Mesenchymal stem cell (in vitro differentiated cells and primary cell): Measurements from ENCODE around the gene RBM18.

Experiments used
- DNase-seq: peaks from one replicate; pipeline ENCODE4 v3.0.0-alpha.2; 2013
- H2AFZ ChIP-seq: one replicate; pipeline ENCODE4 v1.6.1; 2013; ENCODE audit warnings: low read depth, mild to moderate bottlenecking, control low read depth, inconsistent platforms, low read length, moderate library complexity
- H2AK5ac ChIP-seq: 2 replicates; pipeline ENCODE4 v1.6.1; 2013; ENCODE audit warnings: low read length, moderate library complexity, mild to moderate bottlenecking, inconsistent platforms; ENCODE audit not compliant: severe bottlenecking
- H2BK120ac ChIP-seq: one replicate; pipeline ENCODE4 v1.6.1; 2013; ENCODE audit warnings: low read depth, mild to moderate bottlenecking, inconsistent platforms, low read length, moderate library complexity
- H2BK12ac ChIP-seq, 2 experiments: one replicate each; pipeline ENCODE4 v1.6.1; 2013; ENCODE audit warnings: inconsistent platforms in 2 of 2, low read length in 2 of 2, mild to moderate bottlenecking in 2 of 2, moderate library complexity in 2 of 2, control low read depth in 1 of 2
- H2BK15ac ChIP-seq: one replicate; pipeline ENCODE4 v1.6.1; 2013; ENCODE audit warnings: mild to moderate bottlenecking, low read depth, inconsistent platforms; ENCODE audit not compliant: poor library complexity, severe bottlenecking
- H2BK5ac ChIP-seq: 2 replicates; pipeline ENCODE4 v1.6.1; 2013; ENCODE audit warnings: low read depth, mild to moderate bottlenecking, low read length, control low read depth, inconsistent platforms; ENCODE audit not compliant: poor library complexity, severe bottlenecking
- H3K14ac ChIP-seq, 2 experiments: one replicate each; pipeline ENCODE4 v1.6.1; 2013; ENCODE audit warnings: inconsistent platforms in 2 of 2, low read length in 2 of 2, control low read depth in 1 of 2, mild to moderate bottlenecking in 1 of 2, moderate library complexity in 1 of 2
- H3K18ac ChIP-seq, 2 experiments: one replicate each; pipeline ENCODE4 v1.6.1; 2013; ENCODE audit warnings: inconsistent platforms in 2 of 2, low read length in 2 of 2, control low read depth in 1 of 2, low read depth in 1 of 2, mild to moderate bottlenecking in 1 of 2
- H3K23ac ChIP-seq, 2 experiments: one replicate each; pipeline ENCODE4 v1.6.1; 2013; ENCODE audit warnings: inconsistent platforms in 2 of 2, low read length in 2 of 2, mild to moderate bottlenecking in 2 of 2, moderate library complexity in 2 of 2, control low read depth in 1 of 2
- H3K27ac ChIP-seq: 2 replicates; pipeline ENCODE4 v1.5.1; 2013; ENCODE audit warnings: mild to moderate bottlenecking, moderate library complexity, low read length, control low read depth, inconsistent platforms; ENCODE audit not compliant: poor library complexity, severe bottlenecking
- H3K27me3 ChIP-seq, 2 experiments: 2 replicates each; pipeline versions ENCODE4 v1.6.1 to v1.7.0; 2013; ENCODE audit warnings: low read length in 2 of 2, mild to moderate bottlenecking in 2 of 2, moderate library complexity in 2 of 2, control low read depth in 1 of 2, inconsistent platforms in 1 of 2; ENCODE audit not compliant: control insufficient read depth in 1 of 2, insufficient read depth in 1 of 2
- H3K36me3 ChIP-seq, 2 experiments: 2 replicates each; pipeline versions ENCODE4 v1.6.1 to v1.7.0; 2013; ENCODE audit warnings: low read length in 2 of 2, control low read depth in 1 of 2, inconsistent platforms in 1 of 2, low read depth in 1 of 2, mild to moderate bottlenecking in 1 of 2; ENCODE audit not compliant: insufficient read depth in 2 of 2, control insufficient read depth in 1 of 2
- H3K4ac ChIP-seq, 2 experiments: one replicate each; pipeline ENCODE4 v1.6.1; 2013; ENCODE audit warnings: inconsistent platforms in 2 of 2, low read length in 2 of 2, mild to moderate bottlenecking in 2 of 2, moderate library complexity in 2 of 2, control low read depth in 1 of 2, low read depth in 1 of 2
- H3K4me1 ChIP-seq: 2 replicates; pipeline ENCODE4 v1.6.1; 2013; ENCODE audit warnings: low read depth, low read length, control low read depth; ENCODE audit not compliant: control insufficient read depth, insufficient read depth
- H3K4me2 ChIP-seq: 2 replicates; pipeline ENCODE4 v1.6.1; 2013; ENCODE audit warnings: low read length, mild to moderate bottlenecking, inconsistent platforms; ENCODE audit not compliant: poor library complexity, severe bottlenecking
- H3K4me3 ChIP-seq, 2 experiments: 2 replicates each; pipeline versions ENCODE4 v1.5.1 to v1.7.0; 2013; ENCODE audit warnings: low read length in 2 of 2, mild to moderate bottlenecking in 2 of 2, control low read depth in 1 of 2, low read depth in 1 of 2; ENCODE audit not compliant: insufficient read depth in 1 of 2
- H3K79me1 ChIP-seq: replicated peaks from 2 replicates; pipeline ENCODE4 v1.6.1; 2013; ENCODE audit warnings: mild to moderate bottlenecking, control low read depth, low read length, inconsistent platforms; ENCODE audit not compliant: poor library complexity, severe bottlenecking
- H3K9ac ChIP-seq: 2 replicates; pipeline ENCODE4 v1.7.0; 2013; ENCODE audit warnings: mild to moderate bottlenecking, low read length, moderate library complexity
- H3K9me3 ChIP-seq: 2 replicates; pipeline ENCODE4 v1.7.0; 2013; ENCODE audit warnings: mild to moderate bottlenecking, low read length; ENCODE audit not compliant: control insufficient read depth
- H4K8ac ChIP-seq: one replicate; pipeline ENCODE4 v1.6.1; 2013; ENCODE audit warnings: inconsistent platforms, mild to moderate bottlenecking, low read length, moderate library complexity
- H4K91ac ChIP-seq: one replicate; pipeline ENCODE4 v1.6.1; 2013; ENCODE audit warnings: mild to moderate bottlenecking, low read length, inconsistent platforms
- WGBS: methylation state at CpG from one replicate; pipeline ENCODE4 v1.1.7; 2013; ENCODE audit warnings: mixed read lengths; 5-methylcytosine and 5-hydroxymethylcytosine counted together

The RBM18 gene

GRCh38 chr9:122258886-122259415 lies 5.7 kb downstream of the RBM18 start:
- H3K36me3 ChIP-seq: peaks cover 13 to 62% of the 10 kb centered on the region in 2 experiments
- WGBS: 100% methylated on average over 1 of the region's 2 CpGs
- H3K4me3 ChIP-seq: no peak overlapping the region
- no peak for DNase-seq
- no peaks in the 10 kb centered on the region for H3K9me3 ChIP-seq
- no peak overlapping the region for H2AK5ac ChIP-seq
- H4K8ac ChIP-seq: no peak overlapping the region
- no peak overlapping the region for H3K4ac ChIP-seq
- no peak overlapping the region for H2BK12ac ChIP-seq
- no peak overlapping the region for H2BK5ac ChIP-seq
- H4K91ac ChIP-seq: no peak overlapping the region
- no peak overlapping the region for H2BK120ac ChIP-seq
- H3K4me2 ChIP-seq: no peak overlapping the region
- no peak overlapping the region for H3K27ac ChIP-seq
- no peak overlapping the region for H3K9ac ChIP-seq
- no peak overlapping the region for H2AFZ ChIP-seq
- H3K27me3 ChIP-seq: no peaks in the 10 kb centered on the region
- H3K14ac ChIP-seq: no peak overlapping the region
- H3K4me1 ChIP-seq: no peaks in the 10 kb centered on the region
- H3K18ac ChIP-seq: no peak overlapping the region
- peaks cover 26% of the 10 kb centered on the region for H3K79me1 ChIP-seq
- H3K23ac ChIP-seq: no peak overlapping the region
- H2BK15ac ChIP-seq: no peak overlapping the region

- Histone ChIP-seq H3K27ac (no peak overlapping the region), H3K4me3 (no peak overlapping the region), H3K4me2 (no peak overlapping the region), H3K27me3 (no peaks in the 10 kb centered on the region), H3K36me3 (peaks cover 12 to 84% of the 10 kb centered on the region in 2 experiments), H3K9me3 (no peaks in the 10 kb centered on the region), H3K9ac (no peak overlapping the region), H3K18ac (no peak overlapping the region), H2BK12ac (no peak overlapping the region), H4K91ac (no peak overlapping the region), H3K23ac (no peak overlapping the region), H2BK15ac (no peak overlapping the region), H2BK120ac (no peak overlapping the region), H2AK5ac (no peak overlapping the region), H3K79me1 (peaks cover 28% of the 10 kb centered on the region), H3K4me1 (no peaks in the 10 kb centered on the region), H3K14ac (no peak overlapping the region), H2BK5ac (no peak overlapping the region), H4K8ac (no peak overlapping the region), H3K4ac (no peak overlapping the region), H2AFZ (no peak overlapping the region)
- WGBS: 96% methylated on average over 2 of the region's 5 CpGs
- no peak for DNase-seq
Observed at GRCh38 chr9:122256206-122256605, 8.4 kb downstream of the RBM18 start.

GRCh38 chr9:122254761-122255160 lies 9.9 kb downstream of the RBM18 start:
- H3K23ac ChIP-seq: no peak overlapping the region
- H3K4ac ChIP-seq: no peak overlapping the region
- WGBS: 91% methylated on average over 2 of the region's 3 CpGs

GRCh38 chr9:122252796-122253195 lies 11.8 kb downstream of the RBM18 start:
- Histone ChIP-seq H4K91ac (no peak overlapping the region), H3K9ac (no peak overlapping the region), H2BK5ac (no peak overlapping the region), H2BK12ac (no peak overlapping the region), H3K4me3 (no peak overlapping the region), H3K79me1 (peaks cover 26% of the 10 kb centered on the region), H3K4ac (no peak overlapping the region), H4K8ac (no peak overlapping the region), H3K14ac (no peak overlapping the region), H2AK5ac (no peak overlapping the region), H3K23ac (no peak overlapping the region), H3K36me3 (peaks cover 20 to 79% of the 10 kb centered on the region in 2 experiments), H2BK15ac (no peak overlapping the region), H3K4me1 (no peaks in the 10 kb centered on the region), H2AFZ (no peak overlapping the region), H3K18ac (no peak overlapping the region), H3K9me3 (no peaks in the 10 kb centered on the region), H3K4me2 (no peak overlapping the region), H3K27me3 (no peaks in the 10 kb centered on the region), H2BK120ac (no peak overlapping the region), H3K27ac (no peak overlapping the region)
- WGBS: 79% methylated on average over 4 of the region's 5 CpGs
- no peak for DNase-seq

More at GRCh38 chr9:122254761-122255160, 9.9 kb downstream of the RBM18 start:
- no peaks in the 10 kb centered on the region for H3K27me3 ChIP-seq
- no peak overlapping the region for H4K8ac ChIP-seq
- H3K27ac ChIP-seq: no peak overlapping the region
- peaks cover 10 to 83% of the 10 kb centered on the region in 2 experiments for H3K36me3 ChIP-seq
- no peaks in the 10 kb centered on the region for H3K4me1 ChIP-seq
- no peak overlapping the region for H2BK12ac ChIP-seq
- H3K79me1 ChIP-seq: peaks cover 22% of the 10 kb centered on the region
- no peaks in the 10 kb centered on the region for H3K9me3 ChIP-seq
- H2BK15ac ChIP-seq: no peak overlapping the region
- no peak overlapping the region for H2AK5ac ChIP-seq
- H2BK5ac ChIP-seq: no peak overlapping the region
- H3K4me2 ChIP-seq: no peak overlapping the region
- DNase-seq: no peak
- H4K91ac ChIP-seq: no peak overlapping the region
- no peak overlapping the region for H3K9ac ChIP-seq
- H3K4me3 ChIP-seq: no peak overlapping the region
- H3K18ac ChIP-seq: no peak overlapping the region
- no peak overlapping the region for H3K14ac ChIP-seq
- no peak overlapping the region for H2BK120ac ChIP-seq
- no peak overlapping the region for H2AFZ ChIP-seq
